Measurements from ENCODE around the gene PKNOX1.
A peak's percentile ranks its signal among the peaks of the same experiment; 100 is the strongest.
"Not testable (repeated sequence)": the region's sequence is repeated elsewhere in the genome, so short reads cannot be mapped to it uniquely, and the experiment has no call there.

The PKNOX1 gene

DNA sequence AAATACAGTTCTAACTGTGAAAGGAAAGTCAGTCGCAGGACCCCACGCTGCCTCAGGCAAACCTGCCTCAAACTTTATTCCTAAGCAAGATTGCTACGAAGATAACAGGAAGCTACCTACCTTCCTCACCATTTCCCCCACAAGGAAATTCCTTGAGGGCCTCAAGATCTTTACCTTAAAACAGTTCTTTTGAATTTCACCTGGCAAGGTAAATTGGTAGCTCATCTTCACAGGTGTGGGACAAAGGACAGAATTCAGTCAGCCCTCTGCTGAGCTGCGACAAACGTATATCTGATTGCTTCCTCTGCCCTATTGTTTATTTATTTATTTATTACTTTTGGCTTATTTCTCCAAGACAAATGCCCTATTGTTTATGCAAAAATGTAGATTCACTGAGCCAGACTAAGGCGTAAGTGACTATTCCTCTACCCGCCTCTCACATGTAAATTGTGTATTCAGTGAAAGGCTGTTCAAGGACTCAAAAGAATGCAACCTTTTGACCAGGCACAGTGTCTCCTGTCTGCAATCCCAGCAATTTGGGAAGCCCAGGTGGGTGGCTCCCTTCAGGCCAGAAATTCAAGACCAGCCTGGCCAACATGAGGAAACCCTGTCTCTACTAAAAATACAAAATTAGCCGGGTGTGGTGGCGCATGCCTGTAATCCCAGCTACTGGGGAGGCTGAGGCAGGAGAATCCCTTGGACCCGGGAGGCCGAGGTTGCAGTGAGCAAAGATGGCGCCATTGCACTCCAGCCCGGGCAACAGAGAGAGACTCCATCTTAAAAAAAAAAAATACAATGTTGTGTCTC lies 17.3 kb upstream of the PKNOX1 start:
- no peak for DNase-seq

DNA sequence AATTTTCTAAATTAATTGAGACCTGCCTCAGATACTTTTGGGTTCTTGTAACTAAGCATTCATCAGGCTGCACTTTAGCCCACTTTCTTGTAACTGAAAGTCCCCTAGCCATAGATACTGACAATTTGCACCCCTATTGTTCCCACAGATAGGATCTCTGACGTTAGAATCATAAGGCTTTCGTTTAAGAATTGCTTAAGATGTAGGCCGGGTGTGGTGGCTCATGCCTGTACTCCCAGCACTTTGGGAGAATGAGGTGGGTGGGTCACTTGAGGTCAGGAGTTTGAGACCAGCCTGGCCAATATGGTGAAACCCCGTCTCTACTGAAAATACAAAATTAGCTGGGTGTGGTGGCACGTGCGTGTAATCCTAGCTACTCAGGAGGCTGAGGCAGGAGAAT lies 16.2 kb upstream of the PKNOX1 start:
- not testable (repeated sequence) for DNase-seq

DNA sequence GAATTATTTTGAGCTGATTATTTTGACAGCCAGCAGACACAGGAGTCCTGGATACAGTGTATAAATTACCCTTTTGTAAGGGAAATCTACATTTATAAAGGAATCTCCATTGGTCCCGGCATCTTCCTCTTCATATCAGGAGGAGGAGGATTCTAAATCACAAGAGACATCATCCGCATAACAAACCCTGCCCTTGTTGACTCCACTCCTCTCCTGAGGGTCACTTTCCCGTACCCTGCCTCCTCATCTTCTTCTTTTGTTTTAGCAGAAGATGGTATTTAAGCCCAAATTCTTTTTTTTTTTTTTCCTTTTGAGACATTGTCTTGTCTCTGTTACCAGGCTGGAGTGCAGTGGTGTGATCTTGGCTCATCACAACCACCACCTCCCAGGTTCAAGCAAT lies 14.6 kb upstream of the PKNOX1 start:
- DNase-seq, result no peak

DNA sequence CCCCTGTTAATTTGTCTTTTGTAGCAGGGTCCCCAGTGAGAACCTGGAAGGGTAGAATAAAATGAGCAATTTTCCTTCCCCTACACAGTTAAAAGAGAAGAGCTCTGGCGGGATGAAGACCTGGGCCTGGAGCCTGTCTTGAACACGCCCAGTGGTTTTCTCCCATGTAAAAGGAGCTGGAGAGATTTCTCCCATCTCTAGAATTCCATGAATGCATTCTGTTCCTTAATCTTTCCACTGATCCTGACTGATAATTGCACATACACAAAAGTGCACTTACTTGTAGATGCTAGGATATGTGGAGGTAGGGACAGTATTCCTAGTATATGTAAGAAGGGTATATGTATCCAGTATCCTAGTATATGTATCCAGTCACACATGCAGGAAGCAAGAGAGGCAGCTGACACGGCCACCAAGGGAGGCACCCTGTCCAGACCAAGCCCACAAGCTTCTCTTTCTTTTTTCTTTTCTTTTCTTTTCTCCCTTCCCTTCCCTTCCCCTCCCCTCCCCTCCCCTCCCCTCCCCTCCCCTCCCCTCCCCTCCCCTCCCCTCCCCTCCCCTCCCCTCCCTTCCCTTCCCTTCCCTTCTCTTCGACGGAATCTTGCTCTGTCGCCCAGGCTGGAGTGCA lies 11.9 kb upstream of the PKNOX1 start:
- no peak for DNase-seq

DNA sequence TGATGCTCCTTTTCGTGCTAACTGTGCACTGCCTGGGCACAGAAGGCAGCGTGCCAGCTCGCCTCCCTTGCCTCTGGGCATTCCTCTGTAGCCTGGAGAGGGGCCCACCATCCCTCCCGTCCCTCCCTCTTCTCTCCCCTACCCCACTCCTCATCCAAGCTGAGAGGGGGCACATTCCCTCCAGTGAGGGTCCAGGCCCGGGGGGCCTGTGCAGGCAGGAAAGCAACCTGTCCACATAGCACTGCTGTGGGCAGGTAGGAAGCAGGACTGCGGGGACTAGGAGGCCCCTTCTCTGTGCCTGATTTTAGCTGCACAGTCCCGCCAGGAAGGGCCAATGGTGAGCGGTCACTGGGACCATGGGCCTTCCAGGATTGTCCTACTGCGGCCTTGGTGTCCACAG lies 10.3 kb upstream of the PKNOX1 start:
- DNase-seq, result no peak

DNA sequence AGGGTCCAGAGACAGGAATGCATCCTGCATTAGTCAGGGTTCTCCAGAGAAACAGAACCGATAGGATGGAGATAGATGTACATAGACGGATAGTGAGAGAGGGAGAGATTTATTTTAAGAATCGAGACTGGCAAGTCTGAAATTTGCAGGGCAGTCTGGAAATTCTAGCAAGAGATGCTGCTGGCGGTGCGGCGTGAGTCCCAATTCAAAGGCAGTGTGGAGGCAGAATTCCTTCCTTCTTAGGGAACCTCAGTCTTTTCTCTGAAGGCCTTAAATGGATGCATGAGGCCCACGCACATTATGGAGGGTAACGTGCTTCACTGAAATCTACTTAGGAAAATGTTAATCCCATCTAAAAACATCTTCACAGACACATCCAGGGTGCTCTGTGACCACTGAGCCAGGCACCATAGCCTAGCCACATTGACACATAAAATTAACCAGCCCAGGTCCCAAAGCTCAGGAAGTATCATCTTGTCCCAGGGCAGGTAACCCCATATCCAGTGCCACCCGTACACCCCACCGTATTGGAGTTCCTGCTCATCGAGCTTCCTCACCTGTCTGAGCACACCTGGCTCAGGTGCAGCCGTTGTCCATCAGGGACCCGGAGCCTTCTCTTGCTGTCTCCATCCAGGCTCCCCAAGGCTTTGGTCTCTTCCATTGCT lies 9.7 kb upstream of the PKNOX1 start:
- DNase-seq, result no peak

DNA sequence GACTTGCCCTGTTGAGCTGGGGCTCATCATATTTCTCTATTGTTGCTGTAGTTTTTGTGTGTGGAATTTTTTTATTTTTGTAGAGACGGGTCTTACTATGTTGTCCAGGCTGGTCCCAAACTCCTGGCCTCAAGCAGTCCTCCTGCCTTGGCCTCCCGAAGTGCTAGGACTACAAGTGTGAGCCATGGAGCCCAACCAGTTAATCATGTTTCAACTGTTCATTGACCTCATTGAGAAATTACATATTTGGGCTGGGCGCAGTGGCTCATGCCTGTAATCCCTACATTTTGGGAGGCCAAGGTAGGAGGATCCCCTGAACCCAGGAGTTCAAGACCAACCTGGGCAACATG lies 9.2 kb upstream of the PKNOX1 start:
- DNase-seq, result no peak

DNA sequence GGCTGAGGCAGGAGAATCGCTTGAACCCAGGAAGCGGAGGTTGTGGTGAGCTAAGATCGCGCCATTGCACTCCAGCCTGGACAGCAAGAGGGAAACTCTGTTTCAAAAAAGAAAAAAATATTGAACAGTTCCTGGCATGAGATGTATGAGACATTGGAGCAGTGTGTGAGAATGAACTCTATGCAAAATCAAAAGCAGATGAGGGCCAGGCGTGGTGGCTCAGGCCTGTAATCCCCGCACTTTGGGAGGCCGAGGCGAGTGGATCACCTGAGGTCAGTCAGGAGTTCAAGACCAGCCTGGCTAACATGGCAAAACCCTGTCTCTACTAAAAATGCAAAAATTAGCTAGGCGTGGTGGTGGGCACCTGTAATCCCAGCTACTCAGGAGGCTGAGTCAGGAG lies 6.7 kb upstream of the PKNOX1 start:
- DNase-seq, result not testable (repeated sequence)

DNA sequence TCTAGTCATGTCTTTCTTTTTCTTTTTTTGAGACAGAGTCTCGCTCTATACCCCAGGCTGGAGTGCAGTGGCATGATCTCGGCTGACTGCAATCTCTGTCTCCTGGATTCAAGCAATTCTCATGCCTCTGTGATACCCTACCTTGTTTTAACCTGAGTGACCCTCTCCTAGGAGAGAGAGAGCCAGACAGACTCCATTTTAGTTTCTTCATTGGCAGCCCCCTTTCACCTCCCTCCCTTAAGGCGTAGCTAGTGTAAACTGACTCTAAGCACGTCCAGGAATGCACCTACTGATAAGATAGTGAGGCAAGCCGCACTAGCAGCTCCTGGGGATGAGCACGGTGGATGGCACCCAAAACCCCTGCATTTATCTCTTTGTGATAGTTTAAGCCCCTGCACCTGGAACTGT lies 5.2 kb upstream of the PKNOX1 start:
- DNase-seq, result no peak

DNA sequence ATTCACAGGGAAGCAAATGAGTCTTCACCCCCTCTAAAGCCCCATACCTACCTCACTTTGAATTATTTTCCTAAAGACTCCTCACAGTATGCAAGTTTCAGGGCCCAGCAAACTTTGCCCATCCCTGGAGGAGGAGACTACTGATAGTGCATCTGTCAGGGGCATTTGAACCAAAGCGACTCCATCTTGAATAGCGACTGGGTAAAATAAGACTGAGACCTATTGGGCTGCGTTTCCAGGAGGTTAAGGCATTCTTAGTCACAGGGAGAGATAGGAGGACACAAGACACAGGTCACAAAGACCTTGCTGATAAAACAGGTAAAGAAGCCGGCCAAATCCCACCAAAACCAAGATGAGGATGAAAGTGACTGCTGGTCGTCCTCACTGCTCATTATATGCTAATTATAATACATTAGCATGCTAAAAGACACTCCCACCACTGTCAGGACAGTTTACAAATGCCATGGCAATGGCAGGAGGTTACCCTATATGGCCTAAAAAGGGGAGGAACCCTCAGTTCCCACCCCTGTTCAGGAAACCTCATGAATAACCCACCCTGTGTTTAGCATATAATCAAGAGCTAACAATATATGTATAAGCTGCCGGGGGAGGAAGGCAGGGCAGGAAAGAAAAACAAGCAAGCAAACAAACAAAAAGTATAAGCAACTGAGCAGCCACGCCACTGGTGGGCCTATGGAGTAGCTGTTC lies 3.3 kb upstream of the PKNOX1 start:
- no peak for DNase-seq

DNA sequence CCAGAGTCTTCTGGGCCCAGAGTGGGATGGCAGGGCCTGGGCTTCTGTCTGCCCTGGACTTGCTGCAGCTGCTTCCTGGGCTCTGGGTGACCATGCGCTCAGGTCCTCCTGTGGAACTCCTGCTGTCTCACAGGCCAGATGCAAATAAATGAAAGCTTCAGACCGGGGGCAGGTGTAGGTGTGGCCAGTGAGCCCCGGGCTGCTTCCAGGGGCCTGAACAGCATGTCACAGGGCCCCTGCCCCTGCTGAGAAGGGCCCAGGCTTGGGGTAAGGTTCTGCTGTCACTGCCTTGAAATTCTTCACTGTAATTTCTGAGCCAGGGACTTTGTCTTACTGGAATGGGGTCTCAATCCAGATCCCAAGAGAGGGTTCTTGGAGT lies 2.5 kb upstream of the PKNOX1 start:
- no peak for DNase-seq

DNA sequence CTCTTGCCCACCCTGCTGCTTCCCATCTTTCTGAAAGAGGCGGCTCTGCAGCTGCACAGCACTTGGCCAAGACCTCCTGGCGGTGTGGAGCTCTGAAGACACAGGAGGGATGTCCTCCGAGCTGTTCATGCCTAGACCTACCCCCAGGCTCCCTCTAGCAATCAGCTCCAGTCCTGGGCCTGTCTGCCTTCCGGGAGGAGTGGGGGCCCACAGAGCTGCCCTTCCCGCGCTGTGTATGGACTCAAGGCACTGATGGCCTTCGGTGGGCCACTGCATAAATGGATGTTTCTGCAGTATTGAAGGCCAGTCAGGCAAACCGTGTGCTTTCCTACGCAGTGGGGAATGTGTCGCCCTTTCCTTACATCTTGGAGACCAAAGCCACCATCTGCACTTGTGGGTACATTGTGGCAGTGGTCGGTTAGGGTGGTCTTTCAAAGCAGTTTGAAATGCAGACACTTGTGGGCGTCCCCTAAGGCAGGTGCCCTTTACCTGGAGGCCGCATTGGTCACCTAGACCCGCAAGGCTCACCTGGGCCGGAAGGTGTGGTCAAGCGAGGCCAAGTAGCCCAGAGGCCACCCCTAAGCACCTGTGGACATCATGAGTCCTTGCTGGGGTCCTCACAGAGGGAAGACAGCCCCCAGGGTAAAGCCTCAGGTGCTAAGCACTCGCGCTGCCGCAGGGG lies 912 bp upstream of the PKNOX1 start:
- DNase-seq, result no peak

DNA sequence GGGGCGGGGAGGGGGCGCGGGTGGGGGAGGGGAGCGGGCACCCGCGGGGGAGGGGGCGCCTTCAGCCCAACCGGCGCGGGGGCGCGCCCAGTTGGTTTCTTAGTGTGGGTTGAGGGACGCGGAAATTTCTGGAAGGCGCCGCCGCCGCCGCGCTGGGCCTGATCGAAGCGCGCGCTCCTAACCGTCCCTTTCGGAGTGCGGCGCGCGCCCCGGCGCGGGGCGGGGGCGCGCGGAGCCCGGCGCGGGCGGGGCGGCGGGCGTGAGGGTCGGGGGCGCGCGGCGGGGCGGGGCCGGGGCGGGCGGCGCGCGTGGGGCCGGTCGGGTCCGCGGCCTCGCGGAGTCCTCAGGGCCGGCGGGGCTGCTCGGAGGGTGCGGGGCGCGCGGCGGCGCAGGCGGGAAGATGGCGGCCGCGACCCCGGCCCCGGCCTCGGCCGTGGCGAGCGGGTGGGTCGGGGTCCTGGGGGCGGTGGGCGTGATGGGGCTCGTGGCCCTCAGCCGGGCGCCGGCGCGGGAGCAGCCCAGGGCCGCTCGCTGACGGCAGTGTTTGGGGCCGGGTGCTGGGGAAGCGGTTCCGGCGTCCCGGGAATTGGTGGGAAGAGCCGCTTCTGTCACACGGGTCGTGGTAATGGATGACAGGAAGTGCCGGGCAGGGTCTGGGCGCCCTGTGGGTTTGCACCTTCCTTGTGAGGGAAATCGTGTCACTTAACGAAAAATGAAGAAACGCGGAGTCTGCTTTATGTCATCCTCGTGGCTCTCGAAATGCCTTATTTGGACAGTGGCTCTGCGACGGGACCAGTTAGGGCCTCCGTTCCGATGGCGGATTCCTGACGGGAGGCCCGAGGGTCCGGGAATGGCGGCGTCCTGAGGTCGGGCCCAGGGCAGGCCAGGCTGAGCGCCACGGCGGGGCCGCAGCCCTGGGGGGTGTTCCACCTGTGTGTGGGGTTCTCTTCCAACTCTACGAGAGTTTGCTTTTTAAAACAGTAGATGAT lies 764 bp downstream of the PKNOX1 start:
- peak; percentile 56 to 70 for DNase-seq

DNA sequence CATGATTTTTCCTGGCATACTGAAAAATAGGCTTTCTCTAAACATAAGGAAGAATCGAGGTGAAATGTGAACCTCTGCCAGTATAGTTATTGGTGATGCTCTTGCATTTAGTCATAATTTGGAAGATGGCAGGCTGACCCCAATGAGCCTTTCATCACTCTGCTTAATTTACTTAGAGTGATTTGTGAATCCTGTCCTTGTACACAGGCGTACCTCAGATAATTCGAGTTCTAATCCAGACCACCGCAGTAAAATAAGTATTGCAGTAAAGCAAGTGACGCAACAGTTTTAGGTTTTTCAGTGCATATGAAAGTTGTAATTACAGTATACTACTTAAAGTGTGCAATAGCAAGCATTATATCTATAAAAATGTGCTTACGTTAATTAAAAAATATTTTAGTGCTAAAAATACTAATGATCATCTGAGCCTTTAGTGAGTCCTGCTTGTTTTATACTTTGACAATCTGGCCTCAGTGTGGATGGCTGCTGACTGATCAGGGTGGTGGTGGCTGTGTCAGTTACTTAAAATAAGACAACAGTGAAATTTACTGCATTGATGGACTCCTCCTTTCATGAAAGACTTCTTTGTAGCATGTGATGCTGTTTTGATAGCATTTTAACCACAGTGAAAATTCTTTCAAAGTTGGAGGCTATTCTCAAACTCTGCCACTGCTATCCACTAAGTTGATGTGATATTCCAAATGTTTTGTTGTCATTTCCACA lies 1.7 kb downstream of the PKNOX1 start:
- no peak for DNase-seq

DNA sequence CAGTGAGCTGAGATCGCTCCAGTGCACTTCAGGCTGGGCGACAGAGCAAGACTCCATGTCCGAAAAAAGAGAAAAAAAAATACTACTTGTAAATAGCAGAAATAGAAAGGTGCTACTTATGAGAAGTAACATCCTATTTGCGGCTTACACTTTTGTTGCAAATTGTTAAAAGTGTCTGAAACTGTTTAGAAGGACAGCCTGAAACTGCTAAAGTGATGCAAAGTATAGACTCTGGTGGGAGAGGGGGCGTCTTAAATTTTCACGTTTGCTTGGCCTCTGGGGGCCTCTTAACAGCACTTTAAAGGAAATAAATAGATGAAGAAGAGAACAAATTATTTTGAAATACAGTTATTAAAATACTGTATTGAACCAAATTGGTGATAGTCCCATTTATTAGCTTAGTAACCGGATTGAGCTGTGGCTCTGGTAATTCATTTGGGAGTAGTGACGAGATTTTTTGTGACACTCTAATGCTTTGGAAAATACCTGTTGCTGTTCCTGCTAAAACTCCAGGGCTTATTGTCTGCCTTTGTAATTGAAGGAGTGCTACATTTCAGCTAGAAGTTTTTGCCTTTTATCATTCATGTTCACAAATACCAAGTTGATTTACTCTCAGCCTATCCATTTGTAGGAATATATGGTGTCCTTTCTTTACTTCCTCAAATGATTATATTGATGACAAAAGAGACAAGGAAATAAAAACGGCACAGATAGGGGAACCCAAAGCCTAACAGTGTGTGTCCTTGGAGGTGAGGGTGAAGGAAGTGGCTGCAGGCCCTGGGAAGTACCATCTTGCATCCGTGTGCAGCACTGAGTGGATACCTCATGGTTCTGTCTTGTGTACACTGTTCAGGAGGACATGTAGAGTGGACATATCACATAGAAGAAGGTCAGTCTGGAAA lies 6.2 kb downstream of the PKNOX1 start:
- peak; percentile 40 to 49 for DNase-seq

DNA sequence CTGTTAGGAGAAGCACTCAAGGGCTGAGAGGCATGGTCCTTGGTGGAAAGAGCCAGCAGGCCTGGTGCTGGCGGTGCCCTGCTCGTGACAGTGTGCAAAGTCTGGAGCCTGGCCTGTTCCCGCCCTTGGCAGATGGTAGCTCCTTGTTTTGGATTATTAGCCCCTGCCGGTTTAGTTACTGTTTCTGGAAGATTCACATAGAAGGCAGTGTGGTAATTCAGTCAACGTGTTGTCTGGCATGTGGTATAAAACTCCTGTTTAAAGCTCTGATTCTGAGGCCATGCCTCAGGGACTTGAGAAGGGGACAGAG lies 6.8 kb downstream of the PKNOX1 start:
- DNase-seq, result no peak

DNA sequence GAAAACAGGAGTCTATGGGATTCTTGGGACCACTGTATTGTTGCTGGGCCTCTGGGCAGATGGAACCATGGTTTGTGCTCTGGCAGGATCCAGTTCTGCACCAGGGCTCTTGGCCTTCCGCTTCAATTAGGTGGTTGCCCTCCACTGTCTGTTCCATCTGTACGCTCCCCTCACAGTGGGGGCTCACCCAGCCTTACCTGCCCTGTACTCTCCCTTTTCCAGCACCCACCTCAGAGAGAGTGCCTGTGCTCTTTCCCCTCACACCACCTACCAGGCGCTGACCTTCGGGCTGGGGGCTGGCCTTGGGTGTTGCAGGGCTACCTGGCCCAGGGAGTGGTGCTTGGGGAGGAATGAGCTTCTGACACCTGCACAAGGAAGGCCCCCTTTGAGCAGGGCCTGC lies 7.5 kb downstream of the PKNOX1 start:
- no peak for DNase-seq

DNA sequence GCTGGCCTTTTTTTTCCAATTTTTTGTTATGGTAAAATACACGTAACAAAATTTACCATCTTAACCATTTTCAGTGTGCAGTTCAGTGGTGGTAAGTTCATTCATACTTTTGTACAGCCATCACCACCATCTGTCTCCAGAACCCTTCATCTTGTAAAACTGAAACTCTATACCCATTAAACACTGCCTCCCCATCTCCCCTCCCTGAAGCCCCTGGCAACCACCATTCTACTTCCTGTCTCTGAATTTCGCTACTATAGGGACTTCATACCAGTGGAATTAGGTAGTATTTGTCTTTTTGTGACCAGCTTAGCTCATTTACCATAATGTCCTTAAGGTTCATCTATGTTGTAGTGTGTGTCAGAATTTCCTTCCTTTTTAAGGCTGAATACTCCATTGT lies 8.7 kb downstream of the PKNOX1 start:
- no peak for DNase-seq

DNA sequence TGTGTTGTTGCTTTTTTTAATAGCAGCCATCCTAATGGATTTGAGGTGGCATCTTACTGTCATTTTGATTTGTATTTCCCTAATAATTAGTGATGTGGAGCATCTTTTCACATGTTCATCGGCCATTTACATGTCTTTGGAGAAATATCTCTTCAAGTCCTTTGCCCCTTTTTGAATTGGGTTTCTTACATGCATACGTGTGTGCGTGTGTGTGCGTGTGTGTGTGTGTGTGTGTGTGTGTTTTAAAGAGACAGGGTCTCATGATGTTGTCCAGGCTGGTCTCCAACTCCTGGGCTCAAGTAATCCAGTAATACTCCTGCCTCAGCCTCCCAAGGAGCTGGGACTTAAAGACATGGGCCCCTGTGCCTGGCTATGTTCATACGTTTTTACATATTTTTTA lies 9.5 kb downstream of the PKNOX1 start:
- DNase-seq, result no peak

DNA sequence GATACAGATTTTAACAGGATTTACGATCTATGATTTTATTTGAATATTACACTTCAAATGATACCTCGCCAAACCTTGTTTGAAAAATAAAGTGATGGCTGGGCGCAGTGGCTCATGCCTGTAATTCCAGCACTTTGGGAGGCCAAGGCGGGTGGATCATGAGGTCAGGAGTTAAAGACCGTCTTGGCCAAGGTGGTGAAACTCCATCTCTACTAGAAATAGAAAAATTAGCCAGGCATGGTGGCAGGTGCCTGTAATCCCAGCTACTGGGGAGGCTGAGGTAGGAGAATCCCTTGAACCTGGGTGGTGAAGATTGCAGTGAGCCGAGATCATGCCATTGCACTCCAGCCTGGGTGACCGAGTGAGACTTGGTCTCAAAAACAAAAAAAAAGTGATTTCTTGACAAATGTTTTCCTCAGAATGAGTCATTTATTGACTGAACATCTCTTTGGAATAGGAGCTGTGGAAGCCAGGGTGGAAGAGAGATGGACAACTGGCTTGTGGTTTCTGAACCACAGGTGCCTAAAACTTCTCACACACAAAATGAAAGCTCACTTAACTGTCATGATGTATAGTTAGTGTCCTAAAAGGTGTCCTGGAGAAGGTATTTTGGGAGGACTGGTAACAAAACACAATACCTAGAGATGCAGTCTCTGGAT lies 11.9 kb downstream of the PKNOX1 start:
- DNase-seq, result no peak
